Stimulated activated CD8-positive, alpha-beta memory T cell treated with anti-CD3 and anti-CD28 coated beads, Interleukin-7, amount 100 ng/mL, for 1 hour (primary cell): ENCODE results near the gene POLR1H.

ENCODE experiments used
- DNase-seq, 2 donors: peaks; one replicate each; pipeline ENCODE4 v3.0.0-alpha.2; 2020; ENCODE audit warnings: low read depth in 2 of 2

POLR1H gene

GRCh38 chr6:30093951-30094661, 33.0 kb downstream of the POLR1H start:
- no peak for DNase-seq

DNA sequence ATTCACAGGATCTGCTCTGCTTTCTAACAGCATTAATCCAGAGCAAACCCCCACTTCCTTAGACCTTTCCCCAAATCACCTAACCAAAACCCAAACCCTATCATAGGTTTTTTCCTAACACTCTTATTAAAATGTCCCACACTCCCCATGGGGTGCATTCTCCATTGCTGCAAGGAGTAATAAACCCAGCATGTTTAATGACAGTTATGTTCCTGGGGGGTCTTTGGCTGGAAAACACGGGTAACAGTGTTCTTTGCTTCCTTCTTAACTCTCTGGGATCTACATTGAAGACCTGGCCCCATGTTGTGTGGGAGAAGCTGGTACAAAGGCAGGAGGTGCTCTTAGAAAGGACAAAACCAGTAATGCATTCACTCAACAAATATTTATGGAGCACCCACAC, 35.8 kb downstream of the POLR1H start:
- DNase-seq: no peak

GRCh38 chr6:30097902-30098768, 37.1 kb downstream of the POLR1H start:
- DNase-seq: no peak

GRCh38 chr6:30100154-30100553, 39.1 kb downstream of the POLR1H start:
- no peak for DNase-seq

- DNase-seq: no peak
These were observed 39.7 kb downstream of the POLR1H start for GRCh38 chr6:30100585-30101443.

GRCh38 chr6:30101444-30102413, 40.7 kb downstream of the POLR1H start:
- peak; percentile 19 to 42 for DNase-seq

DNA sequence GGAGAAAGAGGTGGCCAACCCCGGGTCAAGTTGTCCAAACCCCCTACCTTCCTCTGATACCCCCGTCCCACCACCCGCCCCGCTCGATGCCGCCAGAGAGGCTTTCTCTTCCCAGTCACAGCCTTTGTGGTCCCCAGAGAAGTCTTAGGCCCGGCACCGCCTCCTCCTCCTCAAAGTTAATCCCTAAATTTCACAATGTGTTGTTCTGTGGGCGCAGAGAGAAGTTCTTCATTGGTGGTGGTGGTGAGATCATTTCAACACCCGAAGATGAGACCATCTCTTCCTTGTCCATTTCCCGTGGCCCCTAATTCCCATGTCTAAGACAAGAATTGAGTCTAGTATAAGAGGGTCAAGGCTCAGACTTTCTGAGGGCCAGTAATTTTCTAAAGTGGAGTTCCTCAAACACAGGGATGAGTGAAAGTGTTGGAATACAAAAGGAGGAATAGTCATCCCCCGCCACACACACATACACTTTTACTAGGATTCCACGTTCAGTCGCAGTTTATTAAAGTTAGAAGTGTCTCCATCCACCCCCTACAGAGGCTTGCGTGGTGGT, 41.4 kb downstream of the POLR1H start:
- no peak for DNase-seq

DNA sequence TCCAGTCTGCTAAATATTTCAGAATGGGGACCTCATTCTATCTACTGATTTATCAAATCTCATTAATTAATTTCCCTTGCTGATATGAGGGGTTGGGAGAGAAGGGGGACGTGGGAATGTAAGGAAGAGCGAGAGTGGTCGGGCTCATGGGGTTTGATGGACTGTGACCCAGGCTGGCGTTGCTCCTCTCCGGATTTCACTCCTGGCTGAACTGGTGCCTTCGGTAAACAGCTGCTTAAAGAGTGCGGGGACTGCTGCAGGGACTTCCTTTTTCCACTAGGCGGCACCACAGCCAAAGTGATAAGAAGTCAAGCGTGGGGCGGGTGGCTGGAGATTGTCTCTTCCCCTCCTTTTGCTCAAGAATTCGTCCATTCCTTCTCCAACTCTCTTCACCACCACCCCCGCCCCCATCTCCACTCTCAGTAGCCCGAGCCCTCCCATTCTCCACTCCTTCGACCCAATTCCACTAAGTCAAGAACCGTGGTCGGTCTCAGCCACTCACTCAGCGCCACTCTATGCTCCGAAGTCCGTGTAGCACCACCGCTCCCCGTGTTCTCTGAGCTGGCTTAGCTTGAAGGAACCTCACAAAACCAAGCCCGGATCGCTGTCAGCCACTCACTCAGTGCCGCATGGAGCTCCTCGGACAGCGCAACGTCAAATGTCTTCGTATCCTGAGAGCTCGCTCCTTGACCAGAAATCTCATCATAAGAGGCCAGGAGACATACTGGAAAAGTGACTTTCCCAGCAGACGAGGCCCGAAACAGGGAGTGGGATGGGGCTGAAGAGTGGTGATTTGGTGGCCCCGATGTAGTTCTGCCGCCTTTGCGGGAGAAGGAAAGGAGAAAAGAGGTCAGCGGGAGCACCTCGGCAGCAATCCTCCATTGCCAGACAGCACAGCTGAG, 42.2 kb downstream of the POLR1H start:
- peak; percentile 65 to 68 for DNase-seq

DNA sequence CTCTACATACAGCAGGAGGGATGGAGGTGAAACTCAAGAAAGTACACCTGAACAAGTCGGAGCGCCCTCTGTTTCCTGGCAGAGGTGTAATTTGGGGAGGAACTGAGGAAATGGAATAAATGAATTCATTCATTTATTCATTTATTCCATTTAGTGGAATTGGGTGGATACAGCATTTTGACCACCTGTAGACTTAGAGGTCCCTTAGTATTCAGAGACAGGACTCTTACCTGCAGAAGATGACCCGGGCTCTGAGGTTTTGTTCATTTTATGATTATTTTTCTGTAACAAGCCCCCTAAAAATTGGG, 42.8 kb downstream of the POLR1H start:
- DNase-seq: no peak

GRCh38 chr6:30104661-30105060, 43.6 kb downstream of the POLR1H start:
- DNase-seq: no peak

- DNase-seq: no peak
These were observed 50.3 kb downstream of the POLR1H start for GRCh38 chr6:30111266-30111856.

DNA sequence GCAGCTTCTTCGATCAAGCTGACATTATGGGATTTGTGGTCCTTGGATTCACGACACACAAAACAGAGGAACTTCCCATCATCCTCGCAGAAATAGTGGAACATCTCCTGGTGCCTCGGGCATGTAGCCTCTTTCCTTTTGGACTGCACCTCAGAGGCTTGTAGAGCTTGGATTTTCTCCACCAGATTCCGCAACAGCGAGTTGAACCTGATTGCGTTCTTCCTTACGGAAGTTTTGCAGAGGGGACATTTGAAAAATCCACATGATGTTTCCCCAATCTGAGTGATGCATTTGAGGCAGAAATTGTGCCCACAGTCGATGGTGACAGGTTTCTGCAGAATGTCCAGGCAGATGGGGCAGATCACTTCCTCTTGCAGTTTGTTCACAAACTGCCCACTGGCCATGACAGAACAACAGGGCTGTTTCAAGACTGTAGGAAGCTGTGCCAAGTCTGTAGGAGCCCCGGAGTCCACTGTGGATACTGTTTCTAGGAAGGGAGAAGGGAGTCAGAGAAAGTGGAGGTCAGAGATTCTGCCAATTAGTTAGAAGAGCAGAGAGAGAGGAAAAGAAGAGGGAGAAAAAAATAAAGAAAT, 51.4 kb downstream of the POLR1H start:
- DNase-seq: no peak

GRCh38 chr6:30113003-30113759, 52.1 kb downstream of the POLR1H start, which contains the start of gene TRIM31:
Gene TRIM31 (minus strand): TSS chr6:30113090. CDS start chr6:30112805, 285 bp downstream.
- no peak for DNase-seq

GRCh38 chr6:30113841-30114240, 52.8 kb downstream of the POLR1H start:
- DNase-seq: no peak
